ENCODE data around the gene KRT6C.
"Not testable (repeated sequence)": the region's sequence is repeated elsewhere in the genome, so short reads cannot be mapped to it uniquely, and the experiment has no call there.

The KRT6C gene

DNA sequence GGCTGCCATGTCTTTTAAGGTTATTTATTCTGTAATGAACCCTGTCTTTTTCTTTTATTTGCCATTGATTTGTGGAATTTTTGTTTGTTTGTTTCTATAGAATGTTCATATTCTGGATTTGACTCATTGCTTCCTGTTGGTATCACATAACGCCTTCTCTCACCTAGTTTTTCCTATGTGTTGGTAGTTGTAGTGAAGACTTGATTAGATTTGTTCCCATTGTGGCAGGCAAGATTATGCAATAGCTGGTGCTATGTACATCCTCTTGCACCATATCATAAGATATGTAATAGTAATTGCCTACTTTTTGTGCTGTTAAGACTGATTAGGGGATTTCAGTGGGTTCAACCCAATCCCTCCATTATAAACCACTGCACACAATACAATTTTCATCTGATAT, 17.8 kb downstream of the KRT6C start:
- no peak for DNase-seq (ENCODE audit: low read depth in 2 of 2)

DNA sequence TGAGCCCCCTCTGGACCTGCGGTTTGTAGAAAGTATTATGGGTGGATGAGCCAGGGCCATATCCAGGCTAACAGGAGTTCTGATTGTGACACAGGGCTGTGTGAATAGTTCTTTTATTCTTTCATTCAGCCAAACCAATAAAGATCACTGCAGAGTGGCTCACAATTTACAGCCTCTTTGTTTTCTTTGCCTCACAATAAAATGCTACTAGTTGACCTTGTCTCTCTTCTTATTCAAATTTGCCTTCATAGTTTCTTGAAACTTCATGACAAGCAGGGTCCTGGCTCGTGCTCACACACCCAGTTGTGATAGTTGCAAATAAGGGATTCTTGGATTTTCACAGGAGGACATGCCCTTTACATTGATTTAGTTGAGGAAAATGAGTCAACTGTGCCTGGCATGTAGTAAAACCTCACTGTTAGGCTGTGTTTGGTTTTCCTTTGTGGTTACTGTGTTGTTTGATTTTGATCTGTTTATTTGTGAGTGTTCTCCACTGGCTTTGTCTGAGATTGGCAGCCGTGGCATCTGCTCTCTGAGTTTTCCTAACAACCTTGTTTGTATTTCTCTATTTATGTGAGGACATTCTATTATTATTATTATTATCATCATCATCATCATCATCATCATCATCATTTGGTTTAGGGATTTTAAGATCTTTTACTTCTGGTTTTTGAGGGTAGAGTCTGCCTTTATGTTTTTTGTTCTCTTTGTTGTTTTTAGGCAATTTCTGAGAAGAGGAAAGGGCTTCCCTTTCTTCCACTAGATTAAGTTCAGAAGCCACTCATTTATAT, 19.0 kb downstream of the KRT6C start:
- DNase-seq (ENCODE audit: low read depth in 2 of 2): no peak

DNA sequence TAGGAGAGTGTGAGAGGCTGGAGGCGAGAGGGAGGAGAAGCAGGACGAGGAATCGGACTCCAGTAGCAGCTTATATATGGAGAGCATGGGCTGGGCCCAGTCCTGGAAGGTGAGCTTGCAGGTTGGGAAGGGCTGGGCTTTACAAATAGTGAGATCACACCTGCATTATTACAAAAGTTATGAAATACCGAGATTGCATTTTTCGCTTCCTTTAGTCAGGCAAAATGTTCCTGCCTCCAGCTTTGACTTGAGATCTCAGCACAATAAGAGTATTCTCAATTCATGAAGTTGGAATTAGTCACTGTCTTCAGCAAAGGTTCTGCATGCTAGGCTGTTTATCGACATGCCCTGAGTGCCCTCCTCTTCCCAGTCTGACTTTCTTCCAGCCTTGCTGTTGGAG, 21.5 kb downstream of the KRT6C start, which contains the start of gene KRT6B:
TSS of gene KRT6B (minus strand) at position 46 of the 400 bp plus-strand sequence. CDS start 68 bp downstream, outside the sequence.
- no peak for DNase-seq (ENCODE audit: low read depth in 2 of 2)

- no peak for DNase-seq (ENCODE audit: low read depth in 2 of 2)
These were observed 25.4 kb downstream of the KRT6C start for GRCh38 chr12:52448228-52448627.

DNA sequence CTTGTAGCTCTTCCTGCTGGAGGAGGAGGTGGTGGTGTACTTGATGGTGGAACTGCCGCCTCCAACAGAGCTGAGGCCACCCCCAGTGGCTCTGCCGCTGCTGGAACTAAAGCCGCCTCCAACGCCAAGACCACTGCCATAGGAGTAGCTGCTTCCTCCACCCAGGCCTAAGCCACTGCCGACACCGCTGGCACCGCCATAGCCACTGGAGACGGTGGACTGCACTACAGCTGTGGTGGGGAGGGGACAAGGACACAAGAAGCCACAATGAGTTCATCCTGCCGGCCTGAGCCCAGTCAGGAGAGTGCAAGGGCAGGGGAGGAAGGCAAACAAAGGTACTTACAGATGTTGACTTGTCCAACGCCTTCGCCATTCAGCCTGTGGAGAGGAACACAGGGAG, 26.4 kb downstream of the KRT6C start:
- DNase-seq (ENCODE audit: low read depth in 2 of 2): not testable (repeated sequence)

GRCh38 chr12:52446367-52447045, 27.1 kb downstream of the KRT6C start:
- DNase-seq (ENCODE audit: low read depth in 2 of 2): no peak

- no peak for DNase-seq (ENCODE audit: low read depth in 2 of 2)
These were observed 27.7 kb downstream of the KRT6C start for GRCh38 chr12:52445876-52446275.

DNA sequence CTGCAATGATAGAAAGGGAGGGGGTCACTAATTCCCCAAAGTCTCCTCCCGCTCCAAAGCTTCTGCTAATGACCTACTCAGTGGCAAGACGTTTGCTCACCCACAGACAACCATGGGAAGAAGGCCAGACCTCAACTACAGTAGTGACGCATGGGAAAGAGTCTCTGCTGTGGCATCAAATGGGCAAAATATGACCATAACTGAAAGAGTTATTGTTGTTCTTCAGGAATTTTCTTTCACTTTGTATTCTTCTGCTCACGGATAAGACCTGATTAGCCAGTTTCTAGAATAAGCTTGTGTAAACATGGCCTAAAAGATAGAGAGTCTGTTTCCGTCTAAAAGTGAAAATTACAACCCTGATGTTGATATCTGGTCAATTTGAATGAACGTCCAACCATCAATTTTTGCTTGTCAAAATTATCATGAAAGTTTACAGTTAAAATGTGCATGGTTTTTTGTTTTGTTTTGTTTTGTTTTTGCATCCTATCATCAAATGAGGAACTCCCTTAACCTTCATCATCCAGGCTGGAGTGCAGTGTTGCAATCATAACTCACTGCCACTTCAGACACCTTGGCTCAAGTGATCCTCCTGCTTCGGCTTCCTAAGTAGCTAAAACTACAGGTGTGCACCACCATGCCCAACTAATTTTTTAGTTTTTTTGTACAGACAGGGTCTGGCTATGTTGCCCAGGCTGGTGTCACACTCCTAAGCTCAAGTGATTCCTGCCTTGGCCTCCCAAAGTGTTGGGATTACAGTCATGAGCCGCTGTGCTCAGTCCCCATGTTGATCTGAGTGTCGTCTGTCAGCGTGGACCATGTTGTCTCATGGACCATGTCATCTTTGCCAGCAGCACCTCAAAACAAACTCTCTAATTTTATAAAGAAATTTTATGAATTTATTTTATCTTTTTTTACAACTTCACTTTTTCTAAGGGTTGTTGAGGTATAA, 28.7 kb downstream of the KRT6C start:
- DNase-seq (ENCODE audit: low read depth in 2 of 2): no peak

- DNase-seq (ENCODE audit: low read depth in 2 of 2): no peak
These were observed 29.6 kb downstream of the KRT6C start for GRCh38 chr12:52443966-52444365.

DNA sequence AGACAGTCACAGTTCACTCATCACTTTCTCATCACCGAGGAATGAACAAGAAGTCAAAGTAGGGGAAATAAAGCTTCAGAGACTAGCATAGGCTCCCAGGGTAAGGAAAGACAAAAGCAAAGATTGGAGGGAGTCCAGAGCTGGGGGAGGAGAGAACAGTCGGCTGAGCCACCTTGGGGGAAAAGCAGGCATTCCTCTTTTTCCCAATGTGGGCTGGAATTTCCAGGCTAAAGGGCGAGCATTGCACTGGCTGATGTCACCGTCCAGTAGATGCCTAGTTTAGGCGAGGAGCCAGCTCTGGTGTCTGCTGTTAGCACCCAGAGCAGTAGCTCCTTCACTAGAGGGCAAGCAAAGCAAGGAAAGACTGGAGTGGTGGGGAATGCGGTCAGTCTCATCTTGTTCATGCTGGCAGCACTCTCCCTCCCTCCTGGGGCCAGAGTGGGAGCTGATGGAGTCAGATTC, 31.0 kb downstream of the KRT6C start:
- DNase-seq (ENCODE audit: low read depth in 2 of 2): no peak

- DNase-seq (ENCODE audit: low read depth in 2 of 2): no peak
These were observed 32.2 kb downstream of the KRT6C start for GRCh38 chr12:52441320-52441911.

DNA sequence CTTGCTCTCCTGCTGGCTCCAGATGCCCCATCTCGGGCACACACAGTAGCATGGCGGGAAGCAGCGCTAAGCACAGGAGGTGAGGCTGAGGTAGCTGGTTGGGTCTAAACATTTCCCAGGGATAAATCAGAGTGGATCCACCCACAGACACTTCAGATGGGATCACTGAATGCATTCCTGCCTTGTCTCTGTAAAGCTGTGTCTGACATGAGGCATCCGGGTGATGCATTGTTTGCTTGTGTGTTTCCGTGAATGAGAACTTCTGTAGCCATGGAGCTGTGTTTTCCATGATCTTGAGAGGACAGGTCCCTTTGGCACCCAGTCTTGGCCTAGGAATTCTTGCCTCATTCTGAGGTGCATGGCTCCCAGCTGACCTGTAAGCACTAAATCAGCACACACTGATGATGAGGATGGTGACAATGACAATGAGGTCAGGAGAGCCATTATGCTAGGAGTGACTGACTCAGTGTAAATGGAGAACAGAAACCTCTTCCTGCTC, 32.7 kb downstream of the KRT6C start:
- no peak for DNase-seq (ENCODE audit: low read depth in 2 of 2)

GRCh38 chr12:52439845-52440244, 33.8 kb downstream of the KRT6C start:
- DNase-seq (ENCODE audit: low read depth in 2 of 2): no peak

GRCh38 chr12:52439420-52439819, 34.2 kb downstream of the KRT6C start:
- DNase-seq (ENCODE audit: low read depth in 2 of 2): no peak

GRCh38 chr12:52438305-52439301, 35.0 kb downstream of the KRT6C start:
- DNase-seq (ENCODE audit: low read depth in 2 of 2): no peak

DNA sequence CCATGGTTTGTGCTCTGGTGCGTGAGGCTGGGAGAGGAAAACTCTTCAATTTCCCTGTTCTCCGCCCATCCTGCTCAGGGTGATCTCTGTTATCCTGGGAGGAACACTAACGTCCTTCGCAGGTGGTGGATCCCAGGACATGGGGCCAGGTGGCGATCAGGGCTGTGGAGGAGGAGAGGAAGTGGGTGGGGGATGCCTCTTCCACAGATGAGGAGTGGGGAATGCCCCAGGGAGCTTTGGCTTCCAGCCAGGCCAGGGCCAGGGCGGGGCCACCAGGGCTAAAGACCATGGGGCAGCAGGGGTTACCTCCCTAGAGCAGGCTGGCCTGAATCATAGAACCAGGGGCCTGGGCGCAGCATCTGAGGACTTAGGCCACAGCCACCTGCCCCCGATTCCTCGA, 36.1 kb downstream of the KRT6C start:
- no peak for DNase-seq (ENCODE audit: low read depth in 2 of 2)

GRCh38 chr12:52436828-52437474, 36.7 kb downstream of the KRT6C start:
- DNase-seq (ENCODE audit: low read depth in 2 of 2): no peak

- no peak for DNase-seq (ENCODE audit: low read depth in 2 of 2)
These were observed 37.4 kb downstream of the KRT6C start for GRCh38 chr12:52436000-52436827.

DNA sequence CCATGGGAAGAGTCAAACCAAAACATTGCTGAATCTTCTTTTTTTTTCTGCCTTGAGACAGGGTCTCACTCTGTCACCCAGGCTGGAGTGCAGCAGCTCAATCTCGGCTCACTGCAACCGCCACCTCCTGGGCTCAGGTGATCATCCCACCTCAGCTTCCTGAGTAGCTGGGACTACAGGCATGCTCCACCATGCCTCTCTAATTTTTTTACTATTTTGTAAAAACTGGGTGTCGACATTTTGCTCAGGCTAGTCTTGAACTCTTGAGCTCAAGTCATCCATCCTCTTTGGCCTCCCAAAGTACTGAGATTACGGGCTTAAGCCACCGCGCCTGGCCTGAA, 38.0 kb downstream of the KRT6C start:
- no peak for DNase-seq (ENCODE audit: low read depth in 2 of 2)

Measured in stimulated activated CD8-positive, alpha-beta memory T cell treated with anti-CD3 and anti-CD28 coated beads, Interleukin-2, amount 100 ng/mL, for 48 hours (primary cell).